Neural progenitor cell (in vitro differentiated cells): Measurements from ENCODE around the gene CORIN. TPM values are rescaled to one million over a fixed set of nuclear protein-coding genes. Genes with fewer than 3 reads are reported as not detected.
A peak's percentile ranks its signal among the peaks of the same experiment; 100 is the strongest.

Experiments used
- DNase-seq: peaks from one replicate; pipeline ENCODE4 v3.0.0-alpha.2; 2016; ENCODE audit warnings: low spot score
- H2AFZ ChIP-seq: fragments of 200-600 bp; sonication (generic); replicated peaks from 2 replicates; pipeline ENCODE4 v1.6.1; 2016; ENCODE audit warnings: antibody characterized with exemption
- H3F3A ChIP-seq: fragments of 200-600 bp; sonication (generic); 2 replicates; pipeline ENCODE4 v1.6.1; 2016; ENCODE audit warnings: antibody characterized with exemption, low read depth
- H3K27ac ChIP-seq: fragments of 200-600 bp; sonication (generic); 2 replicates; pipeline ENCODE4 v1.5.1; 2016; ENCODE audit warnings: mild to moderate bottlenecking
- H3K27me3 ChIP-seq: fragments of 200-600 bp; sonication (generic); 2 replicates; pipeline ENCODE4 v1.6.1; 2016; ENCODE audit warnings: mild to moderate bottlenecking, moderate library complexity
- H3K36me3 ChIP-seq: fragments of 200-600 bp; sonication (generic); 2 replicates; pipeline ENCODE4 v1.5.1; 2016
- H3K4me1 ChIP-seq: fragments of 200-600 bp; sonication (generic); 2 replicates; pipeline ENCODE4 v1.6.1; 2016; ENCODE audit warnings: mixed run types
- H3K4me2 ChIP-seq: fragments of 200-600 bp; sonication (generic); 2 replicates; pipeline ENCODE4 v1.6.1; 2016
- H3K4me3 ChIP-seq: fragments of 200-600 bp; sonication (generic); 2 replicates; pipeline ENCODE4 v1.5.1; 2016
- H3K79me2 ChIP-seq: fragments of 200-600 bp; sonication (generic); 2 replicates; pipeline ENCODE4 v1.6.1; 2016; ENCODE audit warnings: low read depth
- H3K9ac ChIP-seq: fragments of 200-600 bp; sonication (generic); 2 replicates; pipeline ENCODE4 v1.6.1; 2016
- H3K9me3 ChIP-seq: fragments of 200-600 bp; sonication (generic); 2 replicates; pipeline ENCODE4 v1.5.1; 2016; ENCODE audit warnings: low read depth
- H4K20me1 ChIP-seq: fragments of 200-600 bp; sonication (generic); 2 replicates; pipeline ENCODE4 v1.6.1; 2016; ENCODE audit warnings: low read depth
- H3K27ac Mint-ChIP-seq: 3 replicates; pipeline ENCODE4 v1.8.0; 2021; ENCODE audit warnings: mixed read lengths
- H3K27me3 Mint-ChIP-seq: 2 replicates; pipeline ENCODE4 v1.8.0; 2022; ENCODE audit warnings: low read depth, mild to moderate bottlenecking, inconsistent platforms, moderate library complexity, mixed read lengths; ENCODE audit not compliant: insufficient read depth
- H3K36me3 Mint-ChIP-seq: 3 replicates; pipeline ENCODE4 v1.8.0; 2021; ENCODE audit warnings: mixed read lengths
- H3K4me1 Mint-ChIP-seq: 3 replicates; pipeline ENCODE4 v1.8.0; 2021; ENCODE audit warnings: mixed read lengths
- H3K4me3 Mint-ChIP-seq: 3 replicates; pipeline ENCODE4 v1.8.0; 2021; ENCODE audit warnings: mild to moderate bottlenecking, moderate library complexity, mixed read lengths
- H3K9me3 Mint-ChIP-seq: 3 replicates; pipeline ENCODE4 v1.8.0; 2020; ENCODE audit warnings: mixed read lengths
- CTCF ChIP-seq: fragments of 200-600 bp; sonication (generic); IDR thresholded peaks from 2 replicates; pipeline ENCODE4 v1.5.1; 2017; ENCODE audit warnings: antibody characterized with exemption, mild to moderate bottlenecking
- EZH2 ChIP-seq: fragments of 200-600 bp; sonication (generic); IDR thresholded peaks from 2 replicates; pipeline ENCODE4 v1.6.1; 2017; ENCODE audit warnings: antibody characterized with exemption, mild to moderate bottlenecking, moderate library complexity
- EZH2phosphoT487 ChIP-seq: fragments of 200-600 bp; sonication (generic); IDR thresholded peaks from 2 replicates; pipeline ENCODE4 v1.6.1; 2017; ENCODE audit warnings: antibody characterized with exemption
- total RNA-seq: library from RNA; depleted of rRNA; stranded (reverse); fragments of >200 nt; gene quantifications from 2 replicates; pipeline ENCODE4 v1.2.3, GENCODE V29; 2015; ENCODE audit warnings: low replicate concordance

CORIN gene
- total RNA-seq, 1 donor from 2014 or later: not detected

GRCh38 chr4:47827343-47828047, 10.4 kb downstream of the CORIN start:
- Histone ChIP-seq H3K4me2 (no peak overlapping the region), H3K9me3 (no peaks in the 10 kb centered on the region), H3F3A (peaks cover 3% of the 10 kb centered on the region), H3K79me2 (no peaks in the 10 kb centered on the region), H3K27me3 (no peaks in the 10 kb centered on the region), H4K20me1 (no peaks in the 10 kb centered on the region), H2AFZ (no peak overlapping the region), H3K4me3 (no peak overlapping the region), H3K27ac (no peak overlapping the region), H3K9ac (no peak overlapping the region), H3K4me1 (peaks cover 11% of the 10 kb centered on the region), H3K36me3 (no peaks in the 10 kb centered on the region)
- Mint-ChIP-seq H3K27ac (peak overlapping the region; percentile 51), H3K9me3 (peaks cover 5% of the 10 kb centered on the region), H3K4me1 (peaks cover 25% of the 10 kb centered on the region), H3K27me3 (peaks cover 2% of the 10 kb centered on the region), H3K36me3 (no peaks in the 10 kb centered on the region), H3K4me3 (no peak overlapping the region)
- no peak for TF ChIP-seq EZH2phosphoT487
- no peak for DNase-seq

- peaks cover 3% of the 10 kb centered on the region for H3F3A ChIP-seq
- peak overlapping the region; percentile 82 for H3K27ac Mint-ChIP-seq
Measured at GRCh38 chr4:47824840-47825239, 13.0 kb downstream of the CORIN start.

GRCh38 chr4:47819178-47819577, 18.7 kb downstream of the CORIN start:
- Mint-ChIP-seq H3K4me1 (peaks cover 2% of the 10 kb centered on the region), H3K9me3 (no peaks in the 10 kb centered on the region), H3K36me3 (no peaks in the 10 kb centered on the region), H3K27ac (no peak overlapping the region), H3K27me3 (peaks cover 2% of the 10 kb centered on the region), H3K4me3 (no peak overlapping the region)
- Histone ChIP-seq H3K36me3 (no peaks in the 10 kb centered on the region), H3K9me3 (no peaks in the 10 kb centered on the region), H3K4me3 (no peak overlapping the region), H3K9ac (no peak overlapping the region), H3K27me3 (no peaks in the 10 kb centered on the region), H2AFZ (no peak overlapping the region), H3K4me1 (peaks cover 10% of the 10 kb centered on the region), H3F3A (no peaks in the 10 kb centered on the region), H4K20me1 (no peaks in the 10 kb centered on the region), H3K79me2 (no peaks in the 10 kb centered on the region), H3K4me2 (no peak overlapping the region), H3K27ac (no peak overlapping the region)
- DNase-seq: no peak
- TF ChIP-seq CTCF: no peak

More at GRCh38 chr4:47824840-47825239, 13.0 kb downstream of the CORIN start:
- H3K4me1 Mint-ChIP-seq: peaks cover 25% of the 10 kb centered on the region
- Histone ChIP-seq H3K79me2 (no peaks in the 10 kb centered on the region), H3K36me3 (no peaks in the 10 kb centered on the region), H3K4me3 (no peak overlapping the region), H4K20me1 (no peaks in the 10 kb centered on the region), H3K4me2 (peak overlapping the region; percentile 42), H3K9me3 (no peaks in the 10 kb centered on the region), H3K27ac (no peak overlapping the region), H3K9ac (no peak overlapping the region), H3K27me3 (no peaks in the 10 kb centered on the region), H2AFZ (peak overlapping the region; percentile 85), H3K4me1 (peaks cover 11% of the 10 kb centered on the region)
- DNase-seq: peak; percentile 23
- no peaks in the 10 kb centered on the region for H3K36me3 Mint-ChIP-seq
- no peaks in the 10 kb centered on the region for H3K9me3 Mint-ChIP-seq
- TF ChIP-seq EZH2phosphoT487 (no peak), CTCF (no peak), EZH2 (no peak)
- no peak overlapping the region for H3K4me3 Mint-ChIP-seq
- peaks cover 2% of the 10 kb centered on the region for H3K27me3 Mint-ChIP-seq

- Histone ChIP-seq H3K36me3 (no peaks in the 10 kb centered on the region), H3K4me1 (peaks cover 10% of the 10 kb centered on the region), H3K9me3 (no peaks in the 10 kb centered on the region), H2AFZ (no peak overlapping the region), H4K20me1 (no peaks in the 10 kb centered on the region), H3K27me3 (no peaks in the 10 kb centered on the region), H3K9ac (no peak overlapping the region), H3F3A (no peaks in the 10 kb centered on the region), H3K79me2 (no peaks in the 10 kb centered on the region), H3K4me3 (no peak overlapping the region), H3K4me2 (no peak overlapping the region), H3K27ac (no peak overlapping the region)
- Mint-ChIP-seq H3K4me3 (no peak overlapping the region), H3K36me3 (no peaks in the 10 kb centered on the region), H3K27me3 (no peaks in the 10 kb centered on the region), H3K9me3 (no peaks in the 10 kb centered on the region), H3K4me1 (no peaks in the 10 kb centered on the region), H3K27ac (no peak overlapping the region)
- DNase-seq: no peak
- TF ChIP-seq EZH2: no peak
- TF ChIP-seq CTCF: no peak
- TF ChIP-seq EZH2phosphoT487: no peak
Measured at GRCh38 chr4:47817275-47817674, 20.6 kb downstream of the CORIN start.
